Measurements from ENCODE around the gene NOP58. TPM values are rescaled to one million over a fixed set of nuclear protein-coding genes. Genes with fewer than 3 reads are reported as not detected.

NOP58 gene
- total and polyA plus RNA-seq, 2 donors from 2014 or later, result 38.6 to 57.1 TPM

DNA sequence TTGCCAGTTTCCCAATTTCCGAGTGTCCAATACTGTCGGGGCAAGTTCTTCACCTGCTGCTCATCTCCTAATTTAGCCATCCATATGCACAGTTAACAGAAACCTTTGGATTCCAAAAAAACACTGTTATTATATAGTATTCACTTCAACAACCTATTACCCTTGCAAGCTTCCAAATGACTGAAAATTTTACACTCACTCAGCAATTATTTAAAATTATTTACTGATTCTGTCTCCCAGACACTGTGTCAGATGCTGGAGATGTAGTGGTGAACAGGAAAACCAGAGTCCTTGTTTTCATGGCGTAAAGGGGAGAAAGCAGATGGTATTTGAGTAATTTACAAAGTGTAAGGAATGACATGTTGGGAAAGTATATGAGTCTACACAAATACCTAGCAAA, 56.9 kb downstream of the NOP58 start:
- H3K9me3 ChIP-seq (ENCODE audit: control insufficient read depth in 2 of 3, insufficient read depth in 1 of 3, low read length in 3 of 3), result no peaks in the 10 kb centered on the region
- H3K27ac ChIP-seq (ENCODE audit: low read depth in 2 of 2, low read length in 2 of 2), result no peak overlapping the region
- no peak overlapping the region for H3K4me3 ChIP-seq (ENCODE audit: low read length in 3 of 3)
- H3K4me1 ChIP-seq (ENCODE audit: control insufficient read depth in 2 of 3, insufficient read depth in 2 of 3, low read depth in 1 of 3, low read length in 3 of 3), result no peaks in the 10 kb centered on the region
- DNase-seq, result no peak
- H3K9ac ChIP-seq (ENCODE audit: low read length in 3 of 3), result no peak overlapping the region
- TF ChIP-seq, protein P1, sequence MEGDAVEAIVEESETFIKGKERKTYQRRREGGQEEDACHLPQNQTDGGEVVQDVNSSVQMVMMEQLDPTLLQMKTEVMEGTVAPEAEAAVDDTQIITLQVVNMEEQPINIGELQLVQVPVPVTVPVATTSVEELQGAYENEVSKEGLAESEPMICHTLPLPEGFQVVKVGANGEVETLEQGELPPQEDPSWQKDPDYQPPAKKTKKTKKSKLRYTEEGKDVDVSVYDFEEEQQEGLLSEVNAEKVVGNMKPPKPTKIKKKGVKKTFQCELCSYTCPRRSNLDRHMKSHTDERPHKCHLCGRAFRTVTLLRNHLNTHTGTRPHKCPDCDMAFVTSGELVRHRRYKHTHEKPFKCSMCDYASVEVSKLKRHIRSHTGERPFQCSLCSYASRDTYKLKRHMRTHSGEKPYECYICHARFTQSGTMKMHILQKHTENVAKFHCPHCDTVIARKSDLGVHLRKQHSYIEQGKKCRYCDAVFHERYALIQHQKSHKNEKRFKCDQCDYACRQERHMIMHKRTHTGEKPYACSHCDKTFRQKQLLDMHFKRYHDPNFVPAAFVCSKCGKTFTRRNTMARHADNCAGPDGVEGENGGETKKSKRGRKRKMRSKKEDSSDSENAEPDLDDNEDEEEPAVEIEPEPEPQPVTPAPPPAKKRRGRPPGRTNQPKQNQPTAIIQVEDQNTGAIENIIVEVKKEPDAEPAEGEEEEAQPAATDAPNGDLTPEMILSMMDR (IDR thresholded peaks at IDR 0.05; ENCODE audit: borderline replicate concordance, extremely low read depth, insufficient read depth), result no peak
- H3K36me3 ChIP-seq (ENCODE audit: control insufficient read depth in 2 of 3, insufficient read depth in 3 of 3, low read length in 3 of 3), result no peaks in the 10 kb centered on the region
- intact Hi-C loops (cut with DNase I), result no loop called here
- FAIRE-seq, result no peak
- H3K27me3 ChIP-seq (ENCODE audit: control insufficient read depth, insufficient read depth, low read length), result no peaks in the 10 kb centered on the region

DNA sequence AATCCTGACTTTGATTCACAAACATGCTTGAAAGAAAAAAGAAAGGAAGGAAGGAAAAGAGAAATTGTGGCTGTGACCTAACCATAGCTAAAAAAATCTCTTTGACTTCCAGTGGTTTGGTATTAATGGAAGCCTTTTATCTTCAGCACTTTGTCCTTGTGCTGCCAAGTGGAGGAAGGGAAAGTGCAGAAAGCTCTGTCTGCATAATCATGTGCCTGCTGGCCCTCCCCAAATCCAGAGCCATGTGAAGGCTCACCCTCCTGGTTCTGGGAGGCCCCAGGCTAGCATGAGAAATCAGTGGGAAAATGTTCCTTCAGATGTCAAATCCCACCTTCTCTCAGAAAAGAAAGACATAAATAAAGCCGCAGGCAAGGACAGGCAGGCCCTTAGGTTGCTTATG, 62.3 kb downstream of the NOP58 start:
- no peaks in the 10 kb centered on the region for H3K36me3 ChIP-seq (ENCODE audit: control insufficient read depth in 2 of 3, insufficient read depth in 3 of 3, low read length in 3 of 3)
- DNase-seq, result no peak
- no peaks in the 10 kb centered on the region for H3K27me3 ChIP-seq (ENCODE audit: control insufficient read depth, insufficient read depth, low read length)
- H3K4me3 ChIP-seq (ENCODE audit: low read length in 3 of 3), result no peak overlapping the region
- TF ChIP-seq, protein P1 (IDR thresholded peaks at IDR 0.05; ENCODE audit: borderline replicate concordance, extremely low read depth, insufficient read depth), result no peak
- H3K4me1 ChIP-seq (ENCODE audit: control insufficient read depth in 2 of 3, insufficient read depth in 2 of 3, low read depth in 1 of 3, low read length in 3 of 3), result no peaks in the 10 kb centered on the region
- H3K27ac ChIP-seq (ENCODE audit: low read depth in 2 of 2, low read length in 2 of 2), result no peak overlapping the region
- no peak for FAIRE-seq
- intact Hi-C loops (cut with DNase I), result no loop called here
- H3K9ac ChIP-seq (ENCODE audit: low read length in 3 of 3), result no peak overlapping the region
- no peaks in the 10 kb centered on the region for H3K9me3 ChIP-seq (ENCODE audit: control insufficient read depth in 2 of 3, insufficient read depth in 1 of 3, low read length in 3 of 3)

- H3K27me3 ChIP-seq (ENCODE audit: control insufficient read depth, insufficient read depth, low read length), result no peaks in the 10 kb centered on the region
- H3K9ac ChIP-seq (ENCODE audit: low read length in 3 of 3), result no peak overlapping the region
- no peak overlapping the region for H3K27ac ChIP-seq (ENCODE audit: low read depth in 2 of 2, low read length in 2 of 2)
- no peak for FAIRE-seq
- no peak overlapping the region for H3K4me3 ChIP-seq (ENCODE audit: low read length in 3 of 3)
- H3K36me3 ChIP-seq (ENCODE audit: control insufficient read depth in 2 of 3, insufficient read depth in 3 of 3, low read length in 3 of 3), result no peaks in the 10 kb centered on the region
- DNase-seq, result peak in 1 of 5 donors; percentile 9
- TF ChIP-seq, protein P1 (IDR thresholded peaks at IDR 0.05; ENCODE audit: borderline replicate concordance, extremely low read depth, insufficient read depth), result no peak
- intact Hi-C loops (cut with DNase I), result no loop called here
- no peaks in the 10 kb centered on the region for H3K4me1 ChIP-seq (ENCODE audit: control insufficient read depth in 2 of 3, insufficient read depth in 2 of 3, low read depth in 1 of 3, low read length in 3 of 3)
- no peaks in the 10 kb centered on the region for H3K9me3 ChIP-seq (ENCODE audit: control insufficient read depth in 2 of 3, insufficient read depth in 1 of 3, low read length in 3 of 3)
Observed at GRCh38 chr2:202335791-202336467, 70.4 kb downstream of the NOP58 start.

DNA sequence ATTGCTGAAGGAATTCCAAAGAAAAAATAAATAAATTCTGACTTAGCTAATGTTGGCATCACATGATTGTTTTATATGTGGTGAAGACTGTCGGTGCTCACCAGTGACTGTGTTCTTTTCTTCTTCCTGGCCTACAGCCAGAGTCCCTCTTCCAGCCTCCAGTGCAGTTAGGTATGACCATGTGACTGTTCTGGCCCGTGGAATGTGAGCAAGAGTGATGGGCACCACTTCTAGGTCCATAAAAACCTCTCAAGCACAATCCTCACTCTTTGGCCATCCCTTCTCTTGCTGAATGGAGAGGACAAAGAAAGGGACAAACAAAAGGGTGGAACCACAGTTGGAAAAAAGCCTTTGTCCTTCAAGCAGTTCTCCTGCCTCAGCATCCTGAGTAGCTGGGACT, 71.6 kb downstream of the NOP58 start:
- intact Hi-C loops (cut with DNase I), result no loop called here

More for the DNA sequence above, 71.6 kb downstream of the NOP58 start:
- TF ChIP-seq, protein P1 (IDR thresholded peaks at IDR 0.05; ENCODE audit: borderline replicate concordance, extremely low read depth, insufficient read depth), result no peak
- no peaks in the 10 kb centered on the region for H3K36me3 ChIP-seq (ENCODE audit: control insufficient read depth in 2 of 3, insufficient read depth in 3 of 3, low read length in 3 of 3)
- DNase-seq (no peak), FAIRE-seq (no peak)
- H3K4me3 ChIP-seq (ENCODE audit: low read length in 3 of 3), result no peak overlapping the region
- H3K9ac ChIP-seq (ENCODE audit: low read length in 3 of 3), result no peak overlapping the region
- H3K9me3 ChIP-seq (ENCODE audit: control insufficient read depth in 2 of 3, insufficient read depth in 1 of 3, low read length in 3 of 3), result no peaks in the 10 kb centered on the region
- H3K27me3 ChIP-seq (ENCODE audit: control insufficient read depth, insufficient read depth, low read length), result no peaks in the 10 kb centered on the region
- no peak overlapping the region for H3K27ac ChIP-seq (ENCODE audit: low read depth in 2 of 2, low read length in 2 of 2)
- no peaks in the 10 kb centered on the region for H3K4me1 ChIP-seq (ENCODE audit: control insufficient read depth in 2 of 3, insufficient read depth in 2 of 3, low read depth in 1 of 3, low read length in 3 of 3)
